ENCODE results near the gene ST7.

DNA sequence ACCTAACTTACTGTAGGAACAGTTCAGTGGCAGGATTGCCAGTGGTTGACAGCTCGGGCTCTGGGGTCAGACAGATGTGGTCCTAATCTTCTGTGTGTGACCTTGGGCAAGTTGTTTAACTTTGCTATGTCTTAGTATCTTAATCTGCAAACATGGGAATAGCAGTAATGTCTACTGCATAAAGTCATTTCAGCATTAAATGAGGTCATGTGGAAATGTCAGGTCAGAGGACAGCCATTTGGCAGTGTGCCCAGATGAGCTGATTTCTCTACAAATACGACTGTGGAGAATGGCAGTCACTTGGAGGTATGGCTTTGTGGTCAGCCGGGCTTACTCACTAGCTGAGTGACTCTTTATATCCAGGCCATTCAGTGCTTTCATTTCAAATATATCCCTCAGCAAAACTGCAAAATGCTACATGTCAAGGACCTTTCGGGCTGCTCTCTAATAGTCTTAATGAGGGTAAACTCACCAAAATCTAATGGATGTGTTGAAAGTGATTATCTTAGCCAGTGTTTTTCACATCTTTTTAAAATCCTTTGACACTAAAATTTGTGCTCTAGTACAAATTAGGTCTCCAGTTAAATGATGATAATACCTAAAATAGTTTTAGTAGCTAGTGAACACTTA is 171.4 kb downstream of the ST7 start:
- TF ChIP-seq RAD21 (IDR thresholded peaks at IDR 0.05 in 1 of 2, conservative IDR thresholded peaks at IDR 0.05 in 1 of 2; ENCODE audit: low read depth in 2 of 2, low read length in 2 of 2): no peak
- TF ChIP-seq, protein P1, sequence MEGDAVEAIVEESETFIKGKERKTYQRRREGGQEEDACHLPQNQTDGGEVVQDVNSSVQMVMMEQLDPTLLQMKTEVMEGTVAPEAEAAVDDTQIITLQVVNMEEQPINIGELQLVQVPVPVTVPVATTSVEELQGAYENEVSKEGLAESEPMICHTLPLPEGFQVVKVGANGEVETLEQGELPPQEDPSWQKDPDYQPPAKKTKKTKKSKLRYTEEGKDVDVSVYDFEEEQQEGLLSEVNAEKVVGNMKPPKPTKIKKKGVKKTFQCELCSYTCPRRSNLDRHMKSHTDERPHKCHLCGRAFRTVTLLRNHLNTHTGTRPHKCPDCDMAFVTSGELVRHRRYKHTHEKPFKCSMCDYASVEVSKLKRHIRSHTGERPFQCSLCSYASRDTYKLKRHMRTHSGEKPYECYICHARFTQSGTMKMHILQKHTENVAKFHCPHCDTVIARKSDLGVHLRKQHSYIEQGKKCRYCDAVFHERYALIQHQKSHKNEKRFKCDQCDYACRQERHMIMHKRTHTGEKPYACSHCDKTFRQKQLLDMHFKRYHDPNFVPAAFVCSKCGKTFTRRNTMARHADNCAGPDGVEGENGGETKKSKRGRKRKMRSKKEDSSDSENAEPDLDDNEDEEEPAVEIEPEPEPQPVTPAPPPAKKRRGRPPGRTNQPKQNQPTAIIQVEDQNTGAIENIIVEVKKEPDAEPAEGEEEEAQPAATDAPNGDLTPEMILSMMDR (IDR thresholded peaks at IDR 0.05; ENCODE audit: control extremely low read depth in 1 of 3, insufficient read depth in 1 of 3, low read depth in 1 of 3, low read length in 3 of 3): no peak
- TF ChIP-seq CEBPB (IDR thresholded peaks at IDR 0.05; ENCODE audit: low read depth, low read length): no peak
- TF ChIP-seq, protein P2, sequence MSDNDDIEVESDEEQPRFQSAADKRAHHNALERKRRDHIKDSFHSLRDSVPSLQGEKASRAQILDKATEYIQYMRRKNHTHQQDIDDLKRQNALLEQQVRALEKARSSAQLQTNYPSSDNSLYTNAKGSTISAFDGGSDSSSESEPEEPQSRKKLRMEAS (IDR thresholded peaks at IDR 0.05): no peak
- TF ChIP-seq EP300 (IDR thresholded peaks at IDR 0.05; ENCODE audit: borderline replicate concordance in 1 of 2, low read depth in 2 of 2, low read length in 2 of 2): no peak
- TF ChIP-seq SIN3A (conservative IDR thresholded peaks at IDR 0.05 in 1 of 2, IDR thresholded peaks at IDR 0.05 in 1 of 2; ENCODE audit: low read depth in 1 of 2, low read length in 2 of 2): no peak
- no peak for TF ChIP-seq SP4 (IDR thresholded peaks at IDR 0.05; ENCODE audit: low read length)

All from H1 (cell line).